ENCODE measurements around the gene THRAP3.

Gene THRAP3

DNA sequence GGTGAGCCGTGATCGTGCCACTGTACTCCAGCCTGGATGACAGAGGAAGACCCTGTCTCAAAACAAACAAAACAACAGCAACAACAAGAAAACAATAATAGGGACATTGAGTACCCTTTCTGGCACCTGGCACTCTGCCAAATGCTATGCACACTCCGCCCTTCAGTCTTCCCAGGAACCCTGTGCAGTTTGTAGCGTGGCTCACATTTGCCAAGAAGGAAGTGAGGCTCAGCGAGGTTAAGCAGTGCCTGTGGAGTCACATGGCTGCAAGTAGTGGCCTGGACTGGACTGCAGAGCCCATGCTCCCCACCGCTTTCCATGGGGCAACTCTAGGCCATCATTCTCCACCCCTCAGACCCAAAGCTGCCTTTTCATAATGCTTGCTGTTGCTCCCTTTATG is 104.5 kb downstream of the THRAP3 start:
- TF ChIP-seq, protein P1, sequence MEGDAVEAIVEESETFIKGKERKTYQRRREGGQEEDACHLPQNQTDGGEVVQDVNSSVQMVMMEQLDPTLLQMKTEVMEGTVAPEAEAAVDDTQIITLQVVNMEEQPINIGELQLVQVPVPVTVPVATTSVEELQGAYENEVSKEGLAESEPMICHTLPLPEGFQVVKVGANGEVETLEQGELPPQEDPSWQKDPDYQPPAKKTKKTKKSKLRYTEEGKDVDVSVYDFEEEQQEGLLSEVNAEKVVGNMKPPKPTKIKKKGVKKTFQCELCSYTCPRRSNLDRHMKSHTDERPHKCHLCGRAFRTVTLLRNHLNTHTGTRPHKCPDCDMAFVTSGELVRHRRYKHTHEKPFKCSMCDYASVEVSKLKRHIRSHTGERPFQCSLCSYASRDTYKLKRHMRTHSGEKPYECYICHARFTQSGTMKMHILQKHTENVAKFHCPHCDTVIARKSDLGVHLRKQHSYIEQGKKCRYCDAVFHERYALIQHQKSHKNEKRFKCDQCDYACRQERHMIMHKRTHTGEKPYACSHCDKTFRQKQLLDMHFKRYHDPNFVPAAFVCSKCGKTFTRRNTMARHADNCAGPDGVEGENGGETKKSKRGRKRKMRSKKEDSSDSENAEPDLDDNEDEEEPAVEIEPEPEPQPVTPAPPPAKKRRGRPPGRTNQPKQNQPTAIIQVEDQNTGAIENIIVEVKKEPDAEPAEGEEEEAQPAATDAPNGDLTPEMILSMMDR (IDR thresholded peaks at IDR 0.05; ENCODE audit: borderline replicate concordance, insufficient read depth, low read depth, low read length) = no peak
- H3K4me3 ChIP-seq (ENCODE audit: low read depth, low read length) = no peak overlapping the region

DNA sequence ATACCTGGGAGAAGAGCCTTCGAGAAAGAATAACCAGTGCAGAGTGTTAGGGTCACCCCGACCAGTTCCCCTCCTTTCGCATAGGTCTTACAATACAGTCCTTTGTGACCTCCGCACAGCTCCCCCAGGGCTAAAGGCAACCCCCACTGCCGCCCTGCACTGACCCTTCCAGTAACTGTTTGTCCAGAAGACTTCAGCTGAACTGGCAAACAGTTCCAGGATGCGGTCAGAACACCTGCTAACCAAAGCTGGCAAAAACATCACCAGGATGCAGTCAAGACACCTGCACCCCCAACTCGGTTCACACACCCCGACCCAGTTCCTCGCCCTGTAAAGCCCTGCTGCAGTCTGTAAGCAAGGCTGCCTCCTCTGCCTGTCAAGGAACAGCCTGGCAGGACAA is 105.6 kb downstream of the THRAP3 start:
- no peak overlapping the region for H3K4me3 ChIP-seq (ENCODE audit: low read depth, low read length)
- TF ChIP-seq, protein P1 (IDR thresholded peaks at IDR 0.05; ENCODE audit: borderline replicate concordance, insufficient read depth, low read depth, low read length) = no peak

DNA sequence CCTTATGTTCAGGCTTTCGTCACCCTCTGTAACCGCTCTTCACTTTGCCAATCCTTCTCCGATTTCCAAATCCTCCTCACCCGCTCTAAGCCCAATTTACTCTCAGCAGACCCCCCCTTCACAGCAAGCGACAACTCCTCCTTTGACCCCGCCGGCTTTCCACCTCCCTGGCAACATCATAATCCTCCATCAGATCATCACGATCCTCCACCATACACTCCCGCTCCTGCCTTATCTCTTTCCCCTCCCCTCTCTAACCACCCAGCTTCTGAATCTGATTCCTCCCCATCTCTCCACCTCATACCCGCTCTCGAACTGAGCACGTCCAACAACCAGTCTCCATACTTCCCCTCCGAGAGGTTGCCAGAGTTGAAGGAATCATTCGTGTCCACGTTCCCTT is 106.7 kb downstream of the THRAP3 start:
- TF ChIP-seq, protein P1 (IDR thresholded peaks at IDR 0.05; ENCODE audit: borderline replicate concordance, insufficient read depth, low read depth, low read length) = no peak
- H3K4me3 ChIP-seq (ENCODE audit: low read depth, low read length) = no peak overlapping the region

DNA sequence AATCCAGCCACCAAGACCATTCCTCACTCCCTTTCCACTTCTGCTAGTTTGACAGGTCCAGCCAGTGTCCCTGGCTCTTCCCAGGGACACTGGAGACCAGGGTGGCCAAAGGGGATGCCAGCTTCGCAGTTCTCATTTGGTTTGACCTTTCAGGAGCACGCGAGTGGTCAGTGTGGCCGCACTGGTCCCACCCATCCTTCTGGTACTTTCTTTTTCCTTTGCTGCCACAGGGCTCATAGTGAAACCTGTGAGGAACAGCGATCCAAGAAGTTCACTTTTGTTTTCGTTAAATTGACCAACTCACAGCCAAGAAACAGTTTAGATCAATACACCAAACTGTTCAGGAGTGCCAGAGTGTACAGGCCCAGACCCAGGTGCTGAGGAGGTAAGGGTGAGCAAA is 113.6 kb downstream of the THRAP3 start:
- H3K4me3 ChIP-seq (ENCODE audit: low read depth, low read length) = no peak overlapping the region
- TF ChIP-seq, protein P1 (IDR thresholded peaks at IDR 0.05; ENCODE audit: borderline replicate concordance, insufficient read depth, low read depth, low read length) = no peak

DNA sequence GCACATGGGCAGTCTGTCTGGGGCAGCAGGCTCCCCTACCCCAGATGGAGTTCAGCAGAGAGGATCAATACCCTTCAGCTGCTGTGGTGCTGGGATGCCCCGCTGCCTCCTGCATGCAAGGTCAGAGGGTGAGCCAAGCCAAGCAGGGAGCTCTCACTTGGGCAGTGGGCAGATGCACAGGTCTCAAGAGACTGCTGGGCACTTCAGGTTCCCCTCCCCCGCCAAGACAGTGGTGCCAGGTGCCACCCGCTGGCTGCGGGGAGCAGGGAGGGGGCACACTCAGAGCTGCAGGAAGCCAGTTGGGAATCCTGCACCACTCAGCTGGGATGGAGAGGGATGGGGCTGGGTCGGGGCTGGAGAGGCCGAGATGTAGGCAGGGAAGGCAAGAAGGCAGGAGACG is 115.0 kb downstream of the THRAP3 start:
- TF ChIP-seq, protein P1 (IDR thresholded peaks at IDR 0.05; ENCODE audit: borderline replicate concordance, insufficient read depth, low read depth, low read length) = no peak
- no peak overlapping the region for H3K4me3 ChIP-seq (ENCODE audit: low read depth, low read length)

DNA sequence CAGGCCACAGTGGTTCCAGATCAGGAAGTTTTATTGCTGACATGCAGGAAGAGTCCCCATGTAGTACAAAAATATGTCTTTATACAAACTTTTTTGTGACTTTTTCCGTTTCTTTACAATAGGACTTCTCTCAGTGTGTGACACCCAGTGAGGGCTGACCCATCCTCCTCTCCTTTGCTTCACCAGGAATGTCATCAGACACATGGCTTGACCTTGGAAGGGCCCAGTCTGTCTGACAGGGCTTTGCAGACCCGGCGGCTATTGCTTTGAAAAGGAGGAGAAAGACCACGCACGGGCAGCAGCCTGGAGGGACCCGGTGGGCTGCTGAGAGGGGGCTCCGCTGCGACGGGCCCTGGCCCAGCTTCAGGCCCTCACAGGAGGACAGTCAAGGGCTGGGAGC is 115.4 kb downstream of the THRAP3 start:
- TF ChIP-seq, protein P1 (IDR thresholded peaks at IDR 0.05; ENCODE audit: borderline replicate concordance, insufficient read depth, low read depth, low read length) = no peak
- H3K4me3 ChIP-seq (ENCODE audit: low read depth, low read length) = no peak overlapping the region

DNA sequence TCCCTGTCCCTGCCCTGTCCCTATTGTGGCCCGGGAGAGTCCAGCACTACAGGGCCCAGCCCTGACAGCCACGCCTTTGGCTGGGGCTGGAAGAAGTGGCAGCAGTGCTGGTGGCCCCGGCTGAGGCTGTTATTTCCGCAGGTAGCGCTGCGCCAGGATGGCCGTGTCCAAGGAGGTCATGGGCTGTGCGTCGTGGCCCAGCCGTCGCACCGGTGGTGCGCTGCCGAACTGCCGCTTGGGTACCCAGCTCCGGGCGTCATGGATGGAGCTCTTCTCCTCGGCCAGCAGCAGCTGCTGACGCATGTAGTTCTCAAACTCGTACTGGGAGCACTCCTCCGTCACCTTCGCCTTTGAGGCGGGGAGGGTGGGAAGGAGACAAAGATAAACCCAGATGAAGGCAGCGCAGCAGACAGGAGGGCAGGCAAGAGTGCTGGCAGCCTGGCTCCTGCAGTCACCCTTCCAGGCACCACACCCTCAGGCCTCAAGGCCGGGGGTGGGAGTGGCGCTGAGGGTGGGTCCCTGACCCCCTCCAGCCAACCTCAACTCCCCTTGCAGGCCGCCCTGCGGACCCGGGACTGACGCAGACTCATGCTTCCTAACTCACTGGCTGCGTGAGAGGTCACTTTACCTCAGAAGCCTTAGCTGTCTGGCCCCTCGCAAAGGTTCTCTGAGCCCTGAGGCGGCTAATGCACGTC is 117.5 kb downstream of the THRAP3 start:
- TF ChIP-seq, protein P1 (IDR thresholded peaks at IDR 0.05; ENCODE audit: borderline replicate concordance, insufficient read depth, low read depth, low read length) = no peak
- no peak overlapping the region for H3K4me3 ChIP-seq (ENCODE audit: low read depth, low read length)

Data from GM12875 (cell line).